Measurements from ENCODE around the gene ARL15.

ARL15 gene

DNA sequence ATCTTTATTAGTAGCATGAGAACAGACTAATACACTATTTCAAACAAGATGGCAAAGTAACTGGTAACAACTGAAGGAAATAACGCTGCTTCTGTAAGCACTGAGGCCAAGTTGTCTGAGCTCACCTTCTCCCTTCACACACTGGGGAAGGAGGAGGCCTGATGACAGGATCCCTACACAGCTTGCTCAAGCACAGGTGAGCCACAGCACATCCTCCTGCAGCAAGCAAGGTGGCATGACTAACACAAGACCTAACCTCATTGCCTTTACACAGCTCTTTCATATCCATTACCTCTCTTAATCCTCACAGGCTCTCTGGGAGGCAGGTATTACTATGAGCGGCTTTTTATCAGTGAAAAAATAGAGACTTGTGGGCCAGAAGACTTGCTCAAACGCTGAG is 83.3 kb downstream of the ARL15 start:
- Histone ChIP-seq H3K9me3 (ENCODE audit: control insufficient read depth in 2 of 2, low read length in 2 of 2) (no peaks in the 10 kb centered on the region), H3K36me3 (ENCODE audit: control insufficient read depth in 2 of 2, insufficient read depth in 2 of 2, low read length in 2 of 2) (no peaks in the 10 kb centered on the region), H3K9ac (ENCODE audit: low read depth in 1 of 2, low read length in 2 of 2) (no peak overlapping the region), H3K27ac (ENCODE audit: low read depth in 2 of 2, low read length in 2 of 2) (no peak overlapping the region), H3K4me1 (ENCODE audit: control insufficient read depth in 2 of 2, insufficient read depth in 2 of 2, low read length in 2 of 2) (no peaks in the 10 kb centered on the region), H3K4me3 (ENCODE audit: low read length in 2 of 2) (no peak overlapping the region), H3K27me3 (ENCODE audit: control insufficient read depth in 2 of 2, insufficient read depth in 2 of 2, low read length in 2 of 2) (no peaks in the 10 kb centered on the region)

DNA sequence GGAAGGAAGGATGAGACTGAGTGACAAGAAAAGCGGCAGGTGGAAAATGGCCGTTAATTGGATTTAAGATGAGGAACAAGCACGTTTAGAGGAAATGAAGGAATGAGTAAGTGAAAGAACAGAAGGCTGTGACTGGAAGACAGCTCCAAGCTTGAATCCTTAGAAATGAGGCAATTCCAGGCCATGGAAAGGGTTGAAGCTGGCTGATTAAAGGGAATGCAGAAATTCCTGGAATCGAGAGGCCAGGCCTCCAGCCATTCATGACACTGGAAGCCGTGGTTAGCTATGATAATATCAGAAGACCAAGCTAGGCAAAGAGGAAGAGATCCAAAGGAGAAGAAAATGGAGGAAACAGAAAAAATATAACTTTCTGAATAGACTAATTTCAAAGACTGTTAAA is 84.2 kb downstream of the ARL15 start:
- Histone ChIP-seq H3K27me3 (ENCODE audit: control insufficient read depth in 2 of 2, insufficient read depth in 2 of 2, low read length in 2 of 2) (no peaks in the 10 kb centered on the region), H3K27ac (ENCODE audit: low read depth in 2 of 2, low read length in 2 of 2) (no peak overlapping the region), H3K9me3 (ENCODE audit: control insufficient read depth in 2 of 2, low read length in 2 of 2) (no peaks in the 10 kb centered on the region), H3K36me3 (ENCODE audit: control insufficient read depth in 2 of 2, insufficient read depth in 2 of 2, low read length in 2 of 2) (no peaks in the 10 kb centered on the region), H3K4me1 (ENCODE audit: control insufficient read depth in 2 of 2, insufficient read depth in 2 of 2, low read length in 2 of 2) (no peaks in the 10 kb centered on the region), H3K4me3 (ENCODE audit: low read length in 2 of 2) (no peak overlapping the region), H3K9ac (ENCODE audit: low read depth in 1 of 2, low read length in 2 of 2) (no peak overlapping the region)

DNA sequence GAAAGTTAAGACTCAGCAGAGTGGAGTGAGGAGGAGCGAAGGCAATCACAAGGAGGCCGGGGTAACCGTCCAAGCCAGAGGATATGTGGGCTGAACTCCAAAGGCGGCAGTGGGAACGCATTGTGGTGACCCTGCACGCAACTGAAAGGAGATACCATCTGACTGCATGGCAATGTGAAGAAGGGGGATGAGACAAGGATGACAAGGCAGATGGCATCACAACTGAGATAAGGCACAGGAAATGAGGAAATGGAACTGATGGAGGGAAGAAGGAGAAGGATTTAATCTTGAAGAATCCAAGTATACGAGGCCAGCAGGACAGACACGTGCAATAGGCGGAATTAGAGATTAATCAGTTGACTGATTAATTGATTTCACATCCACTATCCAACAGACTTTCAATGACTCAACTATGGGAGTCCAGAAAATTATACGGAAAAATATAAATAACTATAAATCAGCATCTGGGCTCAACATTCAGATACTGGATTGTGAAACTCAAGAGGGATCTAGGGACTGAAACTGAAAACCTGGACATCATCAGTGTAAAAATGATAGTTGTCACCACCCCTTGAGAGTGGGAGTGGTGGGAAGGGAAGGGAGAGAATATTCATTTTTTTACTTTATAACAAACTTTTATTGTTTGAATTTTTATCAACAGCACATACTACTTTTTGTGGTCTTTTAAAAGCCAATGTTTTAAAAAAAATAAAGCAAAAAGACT is 86.1 kb downstream of the ARL15 start:
- no peak overlapping the region for H3K4me3 ChIP-seq (ENCODE audit: low read length in 2 of 2)
- no peak overlapping the region for H3K27ac ChIP-seq (ENCODE audit: low read depth in 2 of 2, low read length in 2 of 2)
- no peak overlapping the region for H3K9ac ChIP-seq (ENCODE audit: low read depth in 1 of 2, low read length in 2 of 2)
- H3K4me1 ChIP-seq (ENCODE audit: control insufficient read depth in 2 of 2, insufficient read depth in 2 of 2, low read length in 2 of 2): no peaks in the 10 kb centered on the region
- H3K36me3 ChIP-seq (ENCODE audit: control insufficient read depth in 2 of 2, insufficient read depth in 2 of 2, low read length in 2 of 2): no peaks in the 10 kb centered on the region
- H3K27me3 ChIP-seq (ENCODE audit: control insufficient read depth in 2 of 2, insufficient read depth in 2 of 2, low read length in 2 of 2): no peaks in the 10 kb centered on the region
- H3K9me3 ChIP-seq (ENCODE audit: control insufficient read depth in 2 of 2, low read length in 2 of 2): no peaks in the 10 kb centered on the region

DNA sequence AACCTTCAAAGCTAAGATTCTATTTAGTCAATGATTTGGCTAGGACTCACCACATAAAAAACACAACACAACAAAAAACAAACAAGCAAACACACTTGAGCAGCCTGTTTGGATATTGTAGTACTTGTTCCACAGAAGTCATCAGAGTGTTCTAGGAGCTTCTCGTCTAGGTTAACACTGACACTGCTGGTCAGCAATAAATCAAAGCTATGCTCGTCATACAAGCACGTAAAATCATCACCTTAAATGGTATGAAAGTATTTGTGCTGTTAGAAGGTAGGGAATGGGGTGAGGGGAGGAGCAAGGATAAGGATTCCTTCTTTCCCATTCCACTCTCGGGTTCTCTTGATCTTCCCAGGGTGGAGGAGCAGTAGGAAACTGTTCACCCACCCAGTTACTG is 88.0 kb downstream of the ARL15 start:
- H3K27me3 ChIP-seq (ENCODE audit: control insufficient read depth in 2 of 2, insufficient read depth in 2 of 2, low read length in 2 of 2): no peaks in the 10 kb centered on the region
- no peaks in the 10 kb centered on the region for H3K36me3 ChIP-seq (ENCODE audit: control insufficient read depth in 2 of 2, insufficient read depth in 2 of 2, low read length in 2 of 2)
- no peak overlapping the region for H3K9ac ChIP-seq (ENCODE audit: low read depth in 1 of 2, low read length in 2 of 2)
- no peak overlapping the region for H3K4me3 ChIP-seq (ENCODE audit: low read length in 2 of 2)
- H3K9me3 ChIP-seq (ENCODE audit: control insufficient read depth in 2 of 2, low read length in 2 of 2): no peaks in the 10 kb centered on the region
- no peaks in the 10 kb centered on the region for H3K4me1 ChIP-seq (ENCODE audit: control insufficient read depth in 2 of 2, insufficient read depth in 2 of 2, low read length in 2 of 2)
- no peak overlapping the region for H3K27ac ChIP-seq (ENCODE audit: low read depth in 2 of 2, low read length in 2 of 2)

DNA sequence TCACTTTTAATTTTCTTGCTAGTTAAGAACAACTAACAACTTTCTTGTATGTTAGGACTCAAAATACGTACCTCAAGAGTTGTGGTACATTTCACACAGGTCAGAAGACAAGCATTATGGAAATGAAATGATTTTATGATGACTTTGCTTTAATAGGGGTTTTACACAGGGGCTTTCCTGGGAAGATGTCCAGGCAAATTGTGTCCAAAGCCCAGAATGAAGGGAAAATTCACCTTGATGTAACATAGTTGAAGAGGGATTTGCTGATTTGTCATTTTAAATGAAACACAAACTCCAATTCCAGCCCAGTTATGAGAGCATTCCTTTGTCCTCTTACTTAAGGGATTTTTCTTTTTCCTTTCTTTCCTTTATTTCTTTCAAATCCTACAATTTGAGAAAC is 89.2 kb downstream of the ARL15 start:
- Histone ChIP-seq H3K4me1 (ENCODE audit: control insufficient read depth in 2 of 2, insufficient read depth in 2 of 2, low read length in 2 of 2) (no peaks in the 10 kb centered on the region), H3K27me3 (ENCODE audit: control insufficient read depth in 2 of 2, insufficient read depth in 2 of 2, low read length in 2 of 2) (no peaks in the 10 kb centered on the region), H3K36me3 (ENCODE audit: control insufficient read depth in 2 of 2, insufficient read depth in 2 of 2, low read length in 2 of 2) (no peaks in the 10 kb centered on the region), H3K4me3 (ENCODE audit: low read length in 2 of 2) (no peak overlapping the region), H3K27ac (ENCODE audit: low read depth in 2 of 2, low read length in 2 of 2) (no peak overlapping the region), H3K9ac (ENCODE audit: low read depth in 1 of 2, low read length in 2 of 2) (no peak overlapping the region), H3K9me3 (ENCODE audit: control insufficient read depth in 2 of 2, low read length in 2 of 2) (no peaks in the 10 kb centered on the region)

DNA sequence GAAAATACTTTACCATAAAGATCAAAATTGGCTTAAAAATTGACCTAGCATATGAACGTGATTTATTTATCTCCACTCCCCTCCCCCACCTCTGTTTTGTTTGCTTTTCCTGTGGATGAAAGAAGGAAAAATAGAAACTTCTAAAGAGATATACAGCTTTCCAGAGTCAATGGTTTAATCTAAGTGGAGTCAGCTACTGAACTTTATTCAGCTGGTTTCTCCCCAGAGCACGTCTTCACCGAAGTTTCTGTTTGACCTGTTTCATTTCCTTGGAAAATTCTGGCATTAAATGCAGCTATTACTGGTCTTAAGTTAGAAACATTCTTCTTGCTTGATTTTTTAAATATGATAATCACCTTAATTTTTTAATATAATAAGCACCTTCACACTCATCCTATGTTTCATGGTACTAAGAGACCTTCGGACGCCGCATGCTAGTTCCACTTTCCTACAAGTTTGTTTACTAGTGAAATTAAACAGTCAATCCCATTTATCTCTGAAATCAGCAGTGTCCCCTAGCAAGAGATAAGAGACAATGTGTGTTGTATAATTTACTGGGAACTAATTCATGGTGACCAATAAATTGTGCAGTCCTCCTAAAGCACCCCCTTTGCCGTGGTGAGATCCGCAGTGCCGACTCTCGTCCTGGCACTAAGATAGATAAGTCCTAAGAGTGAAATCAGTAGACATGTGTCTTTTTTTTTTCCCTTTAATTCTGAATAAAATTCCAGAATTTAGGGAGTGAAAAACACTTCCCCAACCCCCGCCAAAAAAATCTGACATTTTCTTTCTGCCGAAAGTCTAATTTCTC is 89.9 kb downstream of the ARL15 start:
- H3K9me3 ChIP-seq (ENCODE audit: control insufficient read depth in 2 of 2, low read length in 2 of 2): no peaks in the 10 kb centered on the region
- H3K4me3 ChIP-seq (ENCODE audit: low read length in 2 of 2): no peak overlapping the region
- no peak overlapping the region for H3K27ac ChIP-seq (ENCODE audit: low read depth in 2 of 2, low read length in 2 of 2)

DNA sequence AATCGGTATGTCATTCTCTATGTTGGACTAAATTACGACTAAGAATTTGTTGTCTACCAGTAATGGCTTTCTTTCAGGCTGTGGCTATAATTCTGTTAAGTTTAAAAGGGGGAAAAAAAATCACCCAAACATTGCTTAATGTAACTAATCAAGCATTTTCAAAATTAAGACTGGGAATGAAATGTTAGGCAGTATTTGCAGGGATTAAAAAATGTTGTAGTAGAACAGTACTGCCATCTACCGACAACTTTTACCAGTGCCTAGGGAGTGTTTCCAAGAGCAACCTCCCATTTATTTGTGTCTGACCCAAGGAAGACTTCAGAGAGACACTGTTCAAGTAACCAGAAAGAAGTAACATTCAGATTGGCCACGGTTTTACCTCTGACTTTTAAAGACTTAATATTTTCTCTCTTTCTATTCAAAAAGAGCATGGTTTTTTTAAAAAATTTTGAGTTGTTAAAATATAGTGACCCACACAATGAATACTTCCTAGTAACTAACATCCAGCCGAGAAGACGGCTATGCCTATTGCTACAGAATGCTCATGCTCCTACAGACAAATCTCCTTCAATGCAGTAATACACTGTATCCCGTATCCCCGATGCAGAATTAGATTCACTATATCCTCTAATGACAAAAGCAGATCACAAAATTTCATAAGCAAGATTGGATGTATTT is 92.4 kb downstream of the ARL15 start:
- H3K27ac ChIP-seq (ENCODE audit: low read depth in 2 of 2, low read length in 2 of 2): no peak overlapping the region
- H3K4me1 ChIP-seq (ENCODE audit: control insufficient read depth in 2 of 2, insufficient read depth in 2 of 2, low read length in 2 of 2): no peaks in the 10 kb centered on the region
- no peak overlapping the region for H3K9ac ChIP-seq (ENCODE audit: low read depth in 1 of 2, low read length in 2 of 2)

More for the DNA sequence above, 89.9 kb downstream of the ARL15 start:
- Histone ChIP-seq H3K36me3 (ENCODE audit: control insufficient read depth in 2 of 2, insufficient read depth in 2 of 2, low read length in 2 of 2) (no peaks in the 10 kb centered on the region), H3K4me1 (ENCODE audit: control insufficient read depth in 2 of 2, insufficient read depth in 2 of 2, low read length in 2 of 2) (no peaks in the 10 kb centered on the region), H3K27me3 (ENCODE audit: control insufficient read depth in 2 of 2, insufficient read depth in 2 of 2, low read length in 2 of 2) (no peaks in the 10 kb centered on the region), H3K9ac (ENCODE audit: low read depth in 1 of 2, low read length in 2 of 2) (no peak overlapping the region)

DNA sequence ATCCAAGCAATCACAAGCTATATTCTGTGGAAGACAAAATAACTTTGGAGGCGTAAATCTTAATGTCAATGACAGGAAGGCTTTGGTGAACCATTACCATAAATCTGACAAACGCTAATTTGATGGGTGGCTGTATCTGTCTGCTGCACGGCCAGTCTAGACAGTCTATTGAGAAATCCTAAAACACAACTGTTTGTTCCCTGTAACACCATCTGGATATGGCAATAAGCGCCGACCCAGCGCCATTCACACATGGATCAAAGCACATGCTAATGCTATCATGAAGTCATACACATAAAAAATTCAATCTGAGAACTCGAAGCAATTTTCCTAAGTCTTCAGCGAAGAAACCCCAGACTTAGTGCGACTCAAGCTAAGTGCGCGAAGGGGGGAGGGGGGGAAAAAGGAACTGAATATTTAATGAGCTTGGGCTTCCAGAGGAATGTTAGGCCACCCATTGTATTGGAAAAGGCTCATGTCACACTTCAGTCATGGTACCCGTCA is 95.1 kb downstream of the ARL15 start:
- H3K9me3 ChIP-seq (ENCODE audit: control insufficient read depth in 2 of 2, low read length in 2 of 2): no peaks in the 10 kb centered on the region
- H3K4me3 ChIP-seq (ENCODE audit: low read length in 2 of 2): no peak overlapping the region
- H3K36me3 ChIP-seq (ENCODE audit: control insufficient read depth in 2 of 2, insufficient read depth in 2 of 2, low read length in 2 of 2): no peaks in the 10 kb centered on the region
- no peak overlapping the region for H3K27ac ChIP-seq (ENCODE audit: low read depth in 2 of 2, low read length in 2 of 2)
- H3K9ac ChIP-seq (ENCODE audit: low read depth in 1 of 2, low read length in 2 of 2): no peak overlapping the region
- H3K4me1 ChIP-seq (ENCODE audit: control insufficient read depth in 2 of 2, insufficient read depth in 2 of 2, low read length in 2 of 2): no peaks in the 10 kb centered on the region
- H3K27me3 ChIP-seq (ENCODE audit: control insufficient read depth in 2 of 2, insufficient read depth in 2 of 2, low read length in 2 of 2): no peaks in the 10 kb centered on the region

More for the DNA sequence above, 92.4 kb downstream of the ARL15 start:
- H3K27me3 ChIP-seq (ENCODE audit: control insufficient read depth in 2 of 2, insufficient read depth in 2 of 2, low read length in 2 of 2): no peaks in the 10 kb centered on the region
- no peak overlapping the region for H3K4me3 ChIP-seq (ENCODE audit: low read length in 2 of 2)
- H3K9me3 ChIP-seq (ENCODE audit: control insufficient read depth in 2 of 2, low read length in 2 of 2): no peaks in the 10 kb centered on the region
- H3K36me3 ChIP-seq (ENCODE audit: control insufficient read depth in 2 of 2, insufficient read depth in 2 of 2, low read length in 2 of 2): no peaks in the 10 kb centered on the region

DNA sequence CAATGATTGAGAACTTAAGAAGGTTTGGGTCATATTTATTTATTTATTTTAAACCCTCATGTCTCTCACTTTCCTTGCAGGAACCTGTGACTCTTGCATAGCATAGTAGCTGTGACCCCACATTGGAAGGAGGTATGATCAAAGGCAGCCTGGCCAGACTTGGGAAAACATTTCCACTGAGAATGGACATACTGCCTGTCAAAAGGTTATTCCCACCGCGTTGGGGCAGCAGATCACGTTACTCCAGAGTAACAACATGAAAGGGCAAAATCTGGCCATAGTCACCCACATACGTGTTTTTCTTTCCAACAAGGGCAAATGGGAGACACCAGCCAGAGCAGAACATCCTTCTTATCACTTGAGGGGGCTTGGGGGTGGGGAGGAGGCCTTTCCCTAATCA is 95.7 kb downstream of the ARL15 start:
- H3K9me3 ChIP-seq (ENCODE audit: control insufficient read depth in 2 of 2, low read length in 2 of 2): no peaks in the 10 kb centered on the region
- H3K36me3 ChIP-seq (ENCODE audit: control insufficient read depth in 2 of 2, insufficient read depth in 2 of 2, low read length in 2 of 2): no peaks in the 10 kb centered on the region
- H3K4me1 ChIP-seq (ENCODE audit: control insufficient read depth in 2 of 2, insufficient read depth in 2 of 2, low read length in 2 of 2): no peaks in the 10 kb centered on the region
- H3K4me3 ChIP-seq (ENCODE audit: low read length in 2 of 2): no peak overlapping the region
- H3K9ac ChIP-seq (ENCODE audit: low read depth in 1 of 2, low read length in 2 of 2): no peak overlapping the region
- H3K27ac ChIP-seq (ENCODE audit: low read depth in 2 of 2, low read length in 2 of 2): no peak overlapping the region
- H3K27me3 ChIP-seq (ENCODE audit: control insufficient read depth in 2 of 2, insufficient read depth in 2 of 2, low read length in 2 of 2): no peaks in the 10 kb centered on the region

DNA sequence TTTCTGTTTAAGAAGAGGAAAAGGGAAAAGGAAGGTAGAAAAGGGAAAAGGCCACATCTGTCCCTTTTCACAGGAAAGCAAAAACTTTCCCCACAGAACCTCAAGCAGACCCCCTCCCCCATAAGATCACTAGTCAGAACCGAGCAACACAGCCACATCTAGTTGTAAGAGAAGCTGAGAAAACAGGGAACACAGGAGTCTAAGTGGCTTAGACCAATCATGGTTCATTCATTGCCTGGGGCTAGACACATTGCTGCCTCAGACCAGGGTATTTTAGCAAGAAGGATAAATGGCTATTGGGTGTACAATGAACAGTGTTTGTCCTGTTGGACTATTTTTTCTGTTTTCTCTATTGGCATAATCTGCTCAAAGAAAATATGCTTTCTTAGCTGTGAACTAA is 98.0 kb downstream of the ARL15 start:
- no peaks in the 10 kb centered on the region for H3K4me1 ChIP-seq (ENCODE audit: control insufficient read depth in 2 of 2, insufficient read depth in 2 of 2, low read length in 2 of 2)
- no peaks in the 10 kb centered on the region for H3K27me3 ChIP-seq (ENCODE audit: control insufficient read depth in 2 of 2, insufficient read depth in 2 of 2, low read length in 2 of 2)
- no peaks in the 10 kb centered on the region for H3K9me3 ChIP-seq (ENCODE audit: control insufficient read depth in 2 of 2, low read length in 2 of 2)
- no peaks in the 10 kb centered on the region for H3K36me3 ChIP-seq (ENCODE audit: control insufficient read depth in 2 of 2, insufficient read depth in 2 of 2, low read length in 2 of 2)
- no peak overlapping the region for H3K9ac ChIP-seq (ENCODE audit: low read depth in 1 of 2, low read length in 2 of 2)
- H3K27ac ChIP-seq (ENCODE audit: low read depth in 2 of 2, low read length in 2 of 2): no peak overlapping the region
- no peak overlapping the region for H3K4me3 ChIP-seq (ENCODE audit: low read length in 2 of 2)
